Astrocyte of the cerebellum (primary cell): Measurements from ENCODE around the gene CHST11.

Experiments
- DNase-seq: peaks from one replicate; pipeline ENCODE4 v3.0.0-alpha.2; 2011; ENCODE audit warnings: low read depth
- H3K4me3 ChIP-seq: 2 replicates; pipeline ENCODE4 v1.5.1; 2011; ENCODE audit warnings: mild to moderate bottlenecking, low read depth, low read length, moderate library complexity
- in situ Hi-C: cut with HindIII; loops from 2 replicates; pipeline ENCODE4 v1.10.0; 2017; ENCODE audit warnings: low sequenced_read_pairs
- TF ChIP-seq, protein P1 (sequence below): IDR thresholded peaks from 2 replicates; pipeline ENCODE4 v1.5.1; 2012; ENCODE audit warnings: low read length, low read depth, moderate library complexity, mild to moderate bottlenecking; ENCODE audit errors: missing control alignments

CHST11 gene

GRCh38 chr12:104636496-104636895, 179.7 kb downstream of the CHST11 start:
- H3K4me3 ChIP-seq, result no peak overlapping the region
- no peak for DNase-seq
- TF ChIP-seq, protein P1, sequence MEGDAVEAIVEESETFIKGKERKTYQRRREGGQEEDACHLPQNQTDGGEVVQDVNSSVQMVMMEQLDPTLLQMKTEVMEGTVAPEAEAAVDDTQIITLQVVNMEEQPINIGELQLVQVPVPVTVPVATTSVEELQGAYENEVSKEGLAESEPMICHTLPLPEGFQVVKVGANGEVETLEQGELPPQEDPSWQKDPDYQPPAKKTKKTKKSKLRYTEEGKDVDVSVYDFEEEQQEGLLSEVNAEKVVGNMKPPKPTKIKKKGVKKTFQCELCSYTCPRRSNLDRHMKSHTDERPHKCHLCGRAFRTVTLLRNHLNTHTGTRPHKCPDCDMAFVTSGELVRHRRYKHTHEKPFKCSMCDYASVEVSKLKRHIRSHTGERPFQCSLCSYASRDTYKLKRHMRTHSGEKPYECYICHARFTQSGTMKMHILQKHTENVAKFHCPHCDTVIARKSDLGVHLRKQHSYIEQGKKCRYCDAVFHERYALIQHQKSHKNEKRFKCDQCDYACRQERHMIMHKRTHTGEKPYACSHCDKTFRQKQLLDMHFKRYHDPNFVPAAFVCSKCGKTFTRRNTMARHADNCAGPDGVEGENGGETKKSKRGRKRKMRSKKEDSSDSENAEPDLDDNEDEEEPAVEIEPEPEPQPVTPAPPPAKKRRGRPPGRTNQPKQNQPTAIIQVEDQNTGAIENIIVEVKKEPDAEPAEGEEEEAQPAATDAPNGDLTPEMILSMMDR, result no peak
- in situ Hi-C loops, result no loop called here

GRCh38 chr12:104637604-104638003, 180.9 kb downstream of the CHST11 start:
- DNase-seq, result no peak
- in situ Hi-C loops, result no loop called here
- H3K4me3 ChIP-seq, result no peak overlapping the region
- TF ChIP-seq, protein P1, result no peak

DNA sequence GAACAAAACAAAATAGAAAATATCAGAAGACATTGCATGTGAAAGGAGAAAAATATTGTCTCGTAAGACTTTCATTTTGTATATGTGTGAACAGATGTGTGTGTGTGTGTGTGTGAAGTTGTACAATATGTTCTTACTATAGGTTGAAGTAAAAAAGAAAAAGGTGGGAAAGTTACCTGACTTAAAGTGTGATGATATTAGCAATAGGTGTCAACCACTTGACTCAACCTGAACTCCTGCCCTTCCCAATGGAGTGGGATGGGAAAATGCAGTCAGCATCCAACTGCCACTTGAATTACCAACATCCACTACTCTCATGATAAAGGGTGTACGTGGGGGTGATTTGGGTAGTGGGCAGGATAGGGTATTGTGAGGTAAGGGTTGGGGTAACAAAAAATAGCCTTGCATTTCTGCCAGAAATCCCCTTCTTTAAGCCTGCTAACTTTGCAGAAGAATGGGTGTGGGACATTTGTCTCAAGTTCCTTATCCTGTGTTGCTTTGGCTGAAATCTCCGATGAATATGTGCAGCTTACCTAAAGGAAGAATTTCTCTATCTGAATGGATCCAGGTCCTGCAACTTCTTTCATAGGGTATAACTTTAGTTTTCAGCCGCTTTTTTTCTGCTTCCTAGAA, 181.6 kb downstream of the CHST11 start:
- TF ChIP-seq, protein P1, result no peak
- H3K4me3 ChIP-seq, result no peak overlapping the region
- in situ Hi-C loops, result no loop called here
- no peak for DNase-seq

DNA sequence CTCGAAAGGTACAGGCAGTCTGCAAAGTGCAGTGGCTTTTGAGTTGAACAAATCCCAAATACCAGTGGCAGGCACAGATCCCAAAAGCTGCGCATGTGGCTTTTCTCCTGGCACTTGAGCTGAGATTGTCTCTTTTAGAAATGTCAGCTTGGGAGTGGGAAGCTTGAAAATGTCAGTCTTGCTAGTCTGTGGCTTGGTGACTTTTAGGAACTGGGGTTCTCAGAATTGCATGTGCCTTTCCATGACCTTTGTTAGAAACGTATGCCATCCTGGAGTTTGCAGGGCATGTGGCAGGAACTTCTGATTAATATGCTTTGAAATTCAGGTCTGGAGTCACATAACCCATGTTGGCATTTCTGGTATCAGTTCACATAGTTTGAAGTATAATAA, 182.1 kb downstream of the CHST11 start:
- in situ Hi-C loops, result no loop called here
- DNase-seq, result no peak
- H3K4me3 ChIP-seq, result no peak overlapping the region
- TF ChIP-seq, protein P1, result no peak

- no peak overlapping the region for H3K4me3 ChIP-seq
- DNase-seq, result no peak
- TF ChIP-seq, protein P1, result no peak
- in situ Hi-C loops, result no loop called here
Observed at GRCh38 chr12:104640956-104641355, 184.2 kb downstream of the CHST11 start.

DNA sequence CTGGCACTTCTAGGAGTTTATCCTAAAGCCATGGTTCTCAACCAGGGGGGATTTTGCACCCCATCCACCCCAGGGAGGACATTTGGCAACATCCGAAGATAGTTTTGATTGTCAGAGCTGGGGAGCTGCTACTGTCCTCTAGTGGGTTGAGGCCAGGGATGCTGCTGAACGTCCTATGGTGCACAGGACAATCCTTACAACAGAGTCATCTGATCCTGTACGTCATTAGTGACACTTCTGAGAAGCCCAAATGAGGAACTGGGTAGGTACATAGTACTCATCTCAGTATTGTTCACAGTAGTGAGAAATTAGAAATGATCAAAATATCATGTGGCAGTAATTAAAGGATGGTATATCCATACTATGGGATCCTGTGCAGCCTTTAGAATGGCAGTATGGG, 185.1 kb downstream of the CHST11 start:
- H3K4me3 ChIP-seq, result no peak overlapping the region
- TF ChIP-seq, protein P1, result no peak
- no peak for DNase-seq
- in situ Hi-C loops, result no loop called here
